Activated CD4-positive, alpha-beta T cell treated with anti-CD3 and anti-CD28 coated beads, Interleukin-2, amount 10 ng/mL, durations not matched to agents 24 days and 14 days (primary cell): Measurements from ENCODE around the gene PES1. TPM values are rescaled to one million over a fixed set of nuclear protein-coding genes. Genes with fewer than 3 reads are reported as not detected.

ENCODE experiments used
- DNase-seq: peaks from one replicate; pipeline ENCODE4 v3.0.0; 2022
- H3K27ac Mint-ChIP-seq: one replicate; pipeline ENCODE4 v1.8.0; 2022; ENCODE audit warnings: mild to moderate bottlenecking, mixed read lengths
- H3K27me3 Mint-ChIP-seq: one replicate; pipeline ENCODE4 v1.8.0; 2022; ENCODE audit warnings: mixed read lengths
- H3K36me3 Mint-ChIP-seq: one replicate; pipeline ENCODE4 v1.8.0; 2022; ENCODE audit warnings: low read depth, mild to moderate bottlenecking, mixed read lengths
- H3K4me1 Mint-ChIP-seq: one replicate; pipeline ENCODE4 v1.8.0; 2021; ENCODE audit warnings: mixed read lengths
- H3K4me3 Mint-ChIP-seq: one replicate; pipeline ENCODE4 v1.8.0; 2022; ENCODE audit warnings: mild to moderate bottlenecking, moderate library complexity, mixed read lengths
- H3K9me3 Mint-ChIP-seq: one replicate; pipeline ENCODE4 v1.8.0; 2021; ENCODE audit warnings: mixed read lengths
- intact Hi-C: fragments of 100-400 bp; cut with micrococcal nuclease; formaldehyde crosslinking; loops from one replicate; pipeline ENCODE4 v1.15.1; 2023
- total RNA-seq: library from RNA; stranded (reverse); gene quantifications from 2 replicates; pipeline ENCODE4 v1.2.3, GENCODE V29; 2022

Gene PES1
- total RNA-seq, 1 donor from 2014 or later, result 170 TPM

GRCh38 chr22:30617819-30618218 lies 26.1 kb upstream of the PES1 start:
- no peaks in the 10 kb centered on the region for H3K9me3 Mint-ChIP-seq
- H3K27me3 Mint-ChIP-seq, result peaks cover 2% of the 10 kb centered on the region
- no peak overlapping the region for H3K4me3 Mint-ChIP-seq
- DNase-seq, result no peak
- no peak overlapping the region for H3K27ac Mint-ChIP-seq
- no peaks in the 10 kb centered on the region for H3K4me1 Mint-ChIP-seq
- H3K36me3 Mint-ChIP-seq, result no peaks in the 10 kb centered on the region
- intact Hi-C loops, result no loop called here

- Mint-ChIP-seq H3K36me3 (no peaks in the 10 kb centered on the region), H3K27ac (no peak overlapping the region), H3K27me3 (peaks cover 2% of the 10 kb centered on the region), H3K4me1 (peaks cover 3% of the 10 kb centered on the region), H3K4me3 (no peak overlapping the region), H3K9me3 (no peaks in the 10 kb centered on the region)
- no peak for DNase-seq
- intact Hi-C loops, result no loop called here
Measured at GRCh38 chr22:30615543-30615954, 23.8 kb upstream of the PES1 start.

GRCh38 chr22:30614879-30615278 lies 23.2 kb upstream of the PES1 start:
- intact Hi-C loops, result no loop called here
- peaks cover 2% of the 10 kb centered on the region for H3K27me3 Mint-ChIP-seq
- no peaks in the 10 kb centered on the region for H3K36me3 Mint-ChIP-seq
- no peak overlapping the region for H3K27ac Mint-ChIP-seq
- no peak overlapping the region for H3K4me3 Mint-ChIP-seq
- H3K9me3 Mint-ChIP-seq, result no peaks in the 10 kb centered on the region
- no peak for DNase-seq
- peaks cover 9% of the 10 kb centered on the region for H3K4me1 Mint-ChIP-seq

- DNase-seq, result no peak
- Mint-ChIP-seq H3K27me3 (peaks cover 2% of the 10 kb centered on the region), H3K9me3 (no peaks in the 10 kb centered on the region), H3K4me1 (peaks cover 12% of the 10 kb centered on the region), H3K4me3 (no peak overlapping the region), H3K36me3 (no peaks in the 10 kb centered on the region), H3K27ac (no peak overlapping the region)
- intact Hi-C loops, result no loop called here
Measured at GRCh38 chr22:30614268-30614667, 22.6 kb upstream of the PES1 start.

- Mint-ChIP-seq H3K27ac (no peak overlapping the region), H3K9me3 (no peaks in the 10 kb centered on the region), H3K36me3 (no peaks in the 10 kb centered on the region), H3K4me3 (no peak overlapping the region), H3K27me3 (peaks cover 2% of the 10 kb centered on the region), H3K4me1 (peaks cover 26% of the 10 kb centered on the region)
- intact Hi-C loops, result no loop called here
- no peak for DNase-seq
Measured at GRCh38 chr22:30612789-30613188, 21.1 kb upstream of the PES1 start.

GRCh38 chr22:30611197-30611596 lies 19.5 kb upstream of the PES1 start:
- Mint-ChIP-seq H3K27ac (no peak overlapping the region), H3K36me3 (no peaks in the 10 kb centered on the region), H3K4me3 (no peak overlapping the region), H3K9me3 (no peaks in the 10 kb centered on the region), H3K4me1 (peaks cover 37% of the 10 kb centered on the region), H3K27me3 (no peaks in the 10 kb centered on the region)
- intact Hi-C loops, result no loop called here
- DNase-seq, result no peak

GRCh38 chr22:30610299-30610698 lies 18.6 kb upstream of the PES1 start:
- intact Hi-C loops, result no loop called here

GRCh38 chr22:30609260-30610185 lies 17.8 kb upstream of the PES1 start:
- peak; percentile 84 for DNase-seq
- H3K4me3 Mint-ChIP-seq, result peak overlapping the region; percentile 11
- no peaks in the 10 kb centered on the region for H3K36me3 Mint-ChIP-seq

More at GRCh38 chr22:30610299-30610698, 18.6 kb upstream of the PES1 start:
- Mint-ChIP-seq H3K36me3 (no peaks in the 10 kb centered on the region), H3K4me1 (peaks cover 42% of the 10 kb centered on the region), H3K9me3 (no peaks in the 10 kb centered on the region), H3K4me3 (no peak overlapping the region), H3K27me3 (no peaks in the 10 kb centered on the region), H3K27ac (no peak overlapping the region)
- DNase-seq, result no peak

GRCh38 chr22:30607939-30608338 lies 16.2 kb upstream of the PES1 start:
- Mint-ChIP-seq H3K27ac (no peak overlapping the region), H3K4me1 (peaks cover 46% of the 10 kb centered on the region)
- intact Hi-C loops, result loop anchor here (2.0 kb wide), 2 partner anchors 15 to 27 kb away; partner anchors contain the start of gene SLC35E4

More at GRCh38 chr22:30609260-30610185, 17.8 kb upstream of the PES1 start:
- intact Hi-C loops, result loop anchor here (1.0 to 2.0 kb wide), 2 partner anchors 25 to 133 kb away; partner anchors contain the start of gene SLC35E4
- Mint-ChIP-seq H3K9me3 (no peaks in the 10 kb centered on the region), H3K4me1 (peaks cover 43% of the 10 kb centered on the region), H3K27ac (peak overlapping the region; percentile 39), H3K27me3 (no peaks in the 10 kb centered on the region)

GRCh38 chr22:30607300-30607930 lies 15.7 kb upstream of the PES1 start:
- H3K4me1 Mint-ChIP-seq, result peaks cover 46% of the 10 kb centered on the region

More at GRCh38 chr22:30607939-30608338, 16.2 kb upstream of the PES1 start:
- H3K36me3 Mint-ChIP-seq, result no peaks in the 10 kb centered on the region
- no peak overlapping the region for H3K4me3 Mint-ChIP-seq
- H3K27me3 Mint-ChIP-seq, result no peaks in the 10 kb centered on the region
- no peak for DNase-seq
- no peaks in the 10 kb centered on the region for H3K9me3 Mint-ChIP-seq

GRCh38 chr22:30606455-30607299 lies 15.0 kb upstream of the PES1 start, which contains the start of gene TCN2:
Gene TCN2, plus strand, starts transcription at chr22:30607174. Its CDS starts 158 bp downstream, at chr22:30607332.
- intact Hi-C loops, result loop anchor here (2.0 kb wide), 1 partner anchor 14 kb away; no protein-coding TSS in a partner anchor
- Mint-ChIP-seq H3K4me3 (peak within 1 kb of the TSS; percentile 86), H3K9me3 (no peaks in the 10 kb centered on the region), H3K36me3 (no peaks in the 10 kb centered on the region), H3K27me3 (no peaks in the 10 kb centered on the region), H3K27ac (peak within 1 kb of the TSS; percentile 85), H3K4me1 (peaks cover 47% of the 10 kb centered on the region)
- peak; percentile 78 for DNase-seq

More at GRCh38 chr22:30607300-30607930, 15.7 kb upstream of the PES1 start:
- peak overlapping the region; percentile 86 for H3K4me3 Mint-ChIP-seq
- no peak for DNase-seq
- intact Hi-C loops, result loop anchor here (2.0 kb wide), 1 partner anchor 15 kb away; no protein-coding TSS in a partner anchor
- H3K27ac Mint-ChIP-seq, result peak overlapping the region; percentile 85
- no peaks in the 10 kb centered on the region for H3K9me3 Mint-ChIP-seq
- no peaks in the 10 kb centered on the region for H3K27me3 Mint-ChIP-seq
- H3K36me3 Mint-ChIP-seq, result no peaks in the 10 kb centered on the region

GRCh38 chr22:30605449-30606110 lies 13.9 kb upstream of the PES1 start:
- Mint-ChIP-seq H3K9me3 (no peaks in the 10 kb centered on the region), H3K4me1 (peaks cover 47% of the 10 kb centered on the region), H3K4me3 (peak overlapping the region; percentile 30), H3K36me3 (no peaks in the 10 kb centered on the region), H3K27ac (no peak overlapping the region), H3K27me3 (no peaks in the 10 kb centered on the region)
- intact Hi-C loops, result loop anchor here (2.0 kb wide), 1 partner anchor 13 kb away; no protein-coding TSS in a partner anchor
- peak; percentile 83 for DNase-seq

- peaks cover 41% of the 10 kb centered on the region for H3K4me1 Mint-ChIP-seq
- H3K9me3 Mint-ChIP-seq, result no peaks in the 10 kb centered on the region
- H3K27ac Mint-ChIP-seq, result no peak overlapping the region
- no peak overlapping the region for H3K4me3 Mint-ChIP-seq
- intact Hi-C loops, result no loop called here
- no peaks in the 10 kb centered on the region for H3K36me3 Mint-ChIP-seq
- no peak for DNase-seq
- peaks cover 3% of the 10 kb centered on the region for H3K27me3 Mint-ChIP-seq
Measured at GRCh38 chr22:30604723-30605122, 13.0 kb upstream of the PES1 start.
